ENCODE data around the gene APOA5.

GRCh38 chr11:116775975-116776374 lies 15.7 kb downstream of the APOA5 start:
- TF ChIP-seq CTCF (IDR thresholded peaks at IDR 0.05): no peak
- TF ChIP-seq EZH2phosphoT487 (IDR thresholded peaks at IDR 0.05): no peak
- no peak for TF ChIP-seq EZH2 (IDR thresholded peaks at IDR 0.05)

Data from neural progenitor cell (in vitro differentiated cells).